ENCODE data around the gene HMG20B. TPM values are rescaled to one million over a fixed set of nuclear protein-coding genes. Genes with fewer than 3 reads are reported as not detected.

Gene HMG20B
- total RNA-seq, 3 donors from 2014 or later = 120 to 142 (median 127) TPM

GRCh38 chr19:3550947-3551791 lies 21.6 kb upstream of the HMG20B start:
- Histone ChIP-seq H3K9me3 (no peaks in the 10 kb centered on the region), H3K4me3 (no peak overlapping the region), H3K4me1 (peaks cover 0 to 9% of the 10 kb centered on the region in 2 donors), H3K27ac (no peak overlapping the region), H3K27me3 (no peaks in the 10 kb centered on the region), H3K36me3 (no peaks in the 10 kb centered on the region)
- DNase-seq (ENCODE audit: low spot score in 2 of 2) = no peak
- TF ChIP-seq POLR2A (IDR thresholded peaks at IDR 0.05) (no peak), POLR2AphosphoS5 (IDR thresholded peaks at IDR 0.05) (no peak), CTCF (IDR thresholded peaks at IDR 0.05) (no peak)
- intact Hi-C loops (cut with DNase I; ENCODE audit: low total_unique reads) = no loop called here

GRCh38 chr19:3551792-3552095 lies 21.0 kb upstream of the HMG20B start:
- Histone ChIP-seq H3K27me3 (no peaks in the 10 kb centered on the region), H3K36me3 (no peaks in the 10 kb centered on the region), H3K4me3 (no peak overlapping the region), H3K27ac (no peak overlapping the region), H3K4me1 (peaks cover 0 to 14% of the 10 kb centered on the region in 2 donors), H3K9me3 (no peaks in the 10 kb centered on the region)
- intact Hi-C loops (cut with DNase I; ENCODE audit: low total_unique reads) = loop anchor here (2.0 kb wide), 1 partner anchor 71 kb away; the partner anchor contains the start of gene SMIM24
- DNase-seq (ENCODE audit: low spot score in 2 of 2) = no peak
- no peak for TF ChIP-seq POLR2AphosphoS5 (IDR thresholded peaks at IDR 0.05)

- no peak for DNase-seq (ENCODE audit: low spot score in 2 of 2)
- Histone ChIP-seq H3K36me3 (no peaks in the 10 kb centered on the region), H3K4me1 (peaks cover 0 to 14% of the 10 kb centered on the region in 2 donors), H3K4me3 (no peak overlapping the region), H3K9me3 (no peaks in the 10 kb centered on the region), H3K27ac (peak overlapping the region in 1 of 2 donors; percentile 65), H3K27me3 (no peaks in the 10 kb centered on the region)
- intact Hi-C loops (cut with DNase I; ENCODE audit: low total_unique reads) = no loop called here
- no peak for TF ChIP-seq POLR2A (IDR thresholded peaks at IDR 0.05)
- TF ChIP-seq POLR2AphosphoS5 (IDR thresholded peaks at IDR 0.05) = no peak
- no peak for TF ChIP-seq CTCF (IDR thresholded peaks at IDR 0.05)
Observed at GRCh38 chr19:3554254-3555083, 18.3 kb upstream of the HMG20B start.

- Histone ChIP-seq H3K27me3 (no peaks in the 10 kb centered on the region), H3K4me3 (peak overlapping the region; percentile 90 to 99 (median 93)), H3K27ac (peak overlapping the region; percentile 29 to 44), H3K9me3 (no peaks in the 10 kb centered on the region), H3K36me3 (no peaks in the 10 kb centered on the region), H3K4me1 (peaks cover 0 to 14% of the 10 kb centered on the region in 2 donors)
- TF ChIP-seq CTCF (IDR thresholded peaks at IDR 0.05) (no peak), POLR2A (IDR thresholded peaks at IDR 0.05) (no peak), POLR2AphosphoS5 (IDR thresholded peaks at IDR 0.05) (no peak)
- DNase-seq (ENCODE audit: low spot score in 2 of 2) = no peak
- intact Hi-C loops (cut with DNase I; ENCODE audit: low total_unique reads) = no loop called here
Observed at GRCh38 chr19:3555653-3556422, 16.9 kb upstream of the HMG20B start.

GRCh38 chr19:3556423-3556977 lies 16.2 kb upstream of the HMG20B start:
- H3K9me3 ChIP-seq = no peaks in the 10 kb centered on the region
- no peaks in the 10 kb centered on the region for H3K27me3 ChIP-seq
- no peak for DNase-seq (ENCODE audit: low spot score in 2 of 2)
- peak overlapping the region; percentile 90 to 99 (median 93) for H3K4me3 ChIP-seq
- H3K36me3 ChIP-seq = no peaks in the 10 kb centered on the region
- TF ChIP-seq POLR2A (IDR thresholded peaks at IDR 0.05) = no peak
- no peak for TF ChIP-seq CTCF (IDR thresholded peaks at IDR 0.05)
- TF ChIP-seq POLR2AphosphoS5 (IDR thresholded peaks at IDR 0.05) = no peak
- H3K27ac ChIP-seq = peak overlapping the region; percentile 29 to 84
- intact Hi-C loops (cut with DNase I; ENCODE audit: low total_unique reads) = no loop called here
- peaks cover 0 to 14% of the 10 kb centered on the region in 2 donors for H3K4me1 ChIP-seq
